GM23248 (cell line): ENCODE measurements around the gene CCN6.

Experiments
- EZH2 ChIP-seq: fragments of 200-600 bp; sonication (generic); IDR thresholded peaks from 2 replicates; pipeline ENCODE4 v1.6.1; 2018; ENCODE audit warnings: antibody characterized with exemption, mild to moderate bottlenecking; ENCODE audit not compliant: insufficient read depth, poor library complexity, severe bottlenecking
- EZH2phosphoT487 ChIP-seq: fragments of 200-600 bp; sonication (generic); IDR thresholded peaks from 2 replicates; pipeline ENCODE4 v1.6.1; 2018; ENCODE audit warnings: antibody characterized with exemption, moderate library complexity, mild to moderate bottlenecking, low read depth; ENCODE audit not compliant: insufficient read depth

- TF ChIP-seq EZH2 (no peak), EZH2phosphoT487 (no peak)
Observed at GRCh38 chr6:112058243-112059032, 4.5 kb downstream of the CCN6 start.
